Kasumi-1 (cell line): Measurements from ENCODE around the gene ATP5IF1.

Experiments used
- DNase-seq, 2 experiments: peaks; one replicate each; lab custom pipeline; 2025; lab: John Stamatoyannopoulos, UW

The ATP5IF1 gene

GRCh38 chr1:28236656-28237322 lies 865 bp downstream of the ATP5IF1 start:
- no peak for DNase-seq

- no peak for DNase-seq
Observed at GRCh38 chr1:28239004-28239403, 3.1 kb downstream of the ATP5IF1 start.

GRCh38 chr1:28240024-28240423 lies 4.1 kb downstream of the ATP5IF1 start:
- no peak for DNase-seq

GRCh38 chr1:28241638-28242241 lies 5.8 kb downstream of the ATP5IF1 start:
- no peak for DNase-seq

GRCh38 chr1:28243685-28244311 lies 7.9 kb downstream of the ATP5IF1 start:
- DNase-seq, result no peak

GRCh38 chr1:28244549-28245251 lies 8.8 kb downstream of the ATP5IF1 start:
- no peak for DNase-seq

- DNase-seq, result peak; percentile 47 to 61
Observed at GRCh38 chr1:28246427-28246832, 10.5 kb downstream of the ATP5IF1 start.

GRCh38 chr1:28247612-28248272 lies 11.8 kb downstream of the ATP5IF1 start:
- peak in 1 of 2 experiments; percentile 46 for DNase-seq

- peak; percentile 83 to 92 for DNase-seq
Observed at GRCh38 chr1:28248273-28249012, 12.5 kb downstream of the ATP5IF1 start.

GRCh38 chr1:28249013-28249865 lies 13.3 kb downstream of the ATP5IF1 start:
- no peak for DNase-seq

- DNase-seq, result no peak
Observed at GRCh38 chr1:28249866-28250295, 14.0 kb downstream of the ATP5IF1 start.

GRCh38 chr1:28256197-28256827 lies 20.4 kb downstream of the ATP5IF1 start:
- DNase-seq, result no peak

- DNase-seq, result no peak
Observed at GRCh38 chr1:28257736-28258135, 21.8 kb downstream of the ATP5IF1 start.

- DNase-seq, result peak; percentile 6 to 32
Observed at GRCh38 chr1:28258628-28259251, 22.8 kb downstream of the ATP5IF1 start.

GRCh38 chr1:28259252-28259933 lies 23.5 kb downstream of the ATP5IF1 start, which contains the start of gene SESN2:
SESN2 (plus strand) TSS chr1:28259518; CDS start chr1:28259848, 330 bp downstream.
- DNase-seq, result peak; percentile 94 to 97

GRCh38 chr1:28259934-28260802 lies 24.2 kb downstream of the ATP5IF1 start:
- DNase-seq, result no peak

- no peak for DNase-seq
Observed at GRCh38 chr1:28260803-28261174, 24.9 kb downstream of the ATP5IF1 start.

- no peak for DNase-seq
Observed at GRCh38 chr1:28264897-28265296, 29.0 kb downstream of the ATP5IF1 start.
